ENCODE results near the gene TRIO.

Gene TRIO

DNA sequence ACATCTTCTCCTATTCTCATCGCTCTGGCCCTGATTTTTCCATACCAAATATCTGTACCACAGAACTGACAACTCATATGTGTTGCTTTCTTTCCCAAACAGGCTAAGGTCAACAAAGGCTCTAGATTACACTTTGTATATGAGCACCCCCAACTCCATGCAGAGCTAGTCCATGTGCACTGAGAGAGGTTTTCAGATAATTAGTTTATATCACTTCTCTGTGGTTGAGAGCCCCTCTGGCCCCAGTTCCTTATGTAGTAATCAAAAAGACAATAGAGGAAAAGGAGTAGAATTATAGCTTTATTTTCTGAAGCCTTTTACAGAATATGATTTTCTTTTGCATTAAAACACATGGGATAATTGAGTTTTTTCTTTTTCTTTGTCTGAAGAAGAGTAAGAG is 120.0 kb downstream of the TRIO start:
- no peak for DNase-seq (ENCODE audit: extremely low read depth, low read depth)
- TF ChIP-seq, protein P1, sequence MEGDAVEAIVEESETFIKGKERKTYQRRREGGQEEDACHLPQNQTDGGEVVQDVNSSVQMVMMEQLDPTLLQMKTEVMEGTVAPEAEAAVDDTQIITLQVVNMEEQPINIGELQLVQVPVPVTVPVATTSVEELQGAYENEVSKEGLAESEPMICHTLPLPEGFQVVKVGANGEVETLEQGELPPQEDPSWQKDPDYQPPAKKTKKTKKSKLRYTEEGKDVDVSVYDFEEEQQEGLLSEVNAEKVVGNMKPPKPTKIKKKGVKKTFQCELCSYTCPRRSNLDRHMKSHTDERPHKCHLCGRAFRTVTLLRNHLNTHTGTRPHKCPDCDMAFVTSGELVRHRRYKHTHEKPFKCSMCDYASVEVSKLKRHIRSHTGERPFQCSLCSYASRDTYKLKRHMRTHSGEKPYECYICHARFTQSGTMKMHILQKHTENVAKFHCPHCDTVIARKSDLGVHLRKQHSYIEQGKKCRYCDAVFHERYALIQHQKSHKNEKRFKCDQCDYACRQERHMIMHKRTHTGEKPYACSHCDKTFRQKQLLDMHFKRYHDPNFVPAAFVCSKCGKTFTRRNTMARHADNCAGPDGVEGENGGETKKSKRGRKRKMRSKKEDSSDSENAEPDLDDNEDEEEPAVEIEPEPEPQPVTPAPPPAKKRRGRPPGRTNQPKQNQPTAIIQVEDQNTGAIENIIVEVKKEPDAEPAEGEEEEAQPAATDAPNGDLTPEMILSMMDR (IDR thresholded peaks at IDR 0.05; ENCODE audit: low read depth, low read length), result no peak

DNA sequence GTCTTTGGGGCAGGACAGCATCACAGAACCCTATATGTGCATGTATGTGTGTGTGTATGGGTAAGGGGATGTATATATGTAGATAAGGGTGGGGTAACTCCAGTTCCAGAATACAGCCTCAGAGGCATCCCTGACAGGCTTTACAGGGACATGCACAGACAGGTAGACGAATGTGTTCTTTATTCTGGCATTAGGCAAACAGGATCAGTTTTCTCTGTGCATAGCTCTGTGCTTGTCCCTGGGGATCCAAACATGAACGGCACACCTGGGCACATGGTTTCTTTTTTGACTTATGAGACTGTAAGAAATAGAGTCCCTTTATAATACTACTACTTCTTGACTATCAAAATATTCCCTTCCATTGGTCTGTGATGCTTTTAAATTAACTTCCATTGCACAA is 120.6 kb downstream of the TRIO start:
- DNase-seq (ENCODE audit: extremely low read depth, low read depth), result no peak
- TF ChIP-seq, protein P1 (IDR thresholded peaks at IDR 0.05; ENCODE audit: low read depth, low read length), result no peak

DNA sequence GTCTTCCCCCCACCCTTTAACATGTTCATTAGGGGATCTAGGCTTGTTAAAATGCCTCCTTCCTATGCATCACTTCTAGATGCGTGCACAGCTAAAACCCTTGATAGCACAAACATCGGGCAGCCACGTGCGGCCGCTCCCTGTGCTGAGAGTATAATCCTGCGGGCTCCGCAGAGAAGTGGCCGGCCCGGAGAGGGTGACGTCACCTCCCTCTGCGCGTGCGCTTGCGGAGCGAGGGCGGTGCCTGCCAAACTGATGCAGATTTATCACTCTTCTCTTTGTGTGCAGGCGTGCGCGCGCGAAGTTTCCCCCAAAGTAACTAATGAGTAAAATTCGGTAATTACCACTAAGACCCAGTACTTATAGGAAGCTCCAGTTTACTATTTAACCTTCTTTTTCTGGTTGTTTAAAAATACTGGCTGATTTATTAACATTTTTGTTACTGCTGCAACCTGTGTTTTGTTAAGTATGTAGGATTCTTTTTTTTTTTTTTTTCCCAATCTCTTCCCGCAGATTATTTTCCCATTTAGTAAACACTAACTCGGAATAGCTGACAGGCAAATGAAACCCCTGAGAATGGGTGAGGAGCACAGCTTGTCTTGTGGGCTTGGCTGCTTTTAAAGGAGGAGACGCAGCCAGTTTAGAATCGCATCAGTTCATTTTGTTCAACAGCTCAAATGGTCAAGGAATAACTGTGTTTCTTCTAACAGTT is 121.6 kb downstream of the TRIO start:
- DNase-seq (ENCODE audit: extremely low read depth, low read depth), result peak; percentile 79
- TF ChIP-seq, protein P1 (IDR thresholded peaks at IDR 0.05; ENCODE audit: low read depth, low read length), result no peak

DNA sequence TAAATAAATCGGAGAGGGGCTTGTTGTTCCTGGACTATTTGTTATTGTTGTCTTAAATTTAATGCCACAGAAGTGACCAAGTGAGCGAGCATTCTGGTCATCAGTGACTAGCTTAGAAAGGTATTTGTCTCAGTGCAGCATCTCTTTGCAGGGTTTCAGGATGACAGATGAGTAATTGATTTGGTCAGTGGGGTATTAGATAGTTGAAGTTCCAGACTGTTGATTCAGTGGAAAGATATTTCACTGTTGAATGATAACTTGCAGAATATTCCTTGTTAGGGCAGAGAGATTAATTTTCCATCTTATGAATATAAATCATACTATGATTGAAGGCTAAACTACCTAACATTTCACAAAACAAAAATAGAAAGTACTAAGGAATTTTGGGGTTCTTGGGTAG is 122.4 kb downstream of the TRIO start:
- no peak for DNase-seq (ENCODE audit: extremely low read depth, low read depth)
- TF ChIP-seq, protein P1 (IDR thresholded peaks at IDR 0.05; ENCODE audit: low read depth, low read length), result no peak

DNA sequence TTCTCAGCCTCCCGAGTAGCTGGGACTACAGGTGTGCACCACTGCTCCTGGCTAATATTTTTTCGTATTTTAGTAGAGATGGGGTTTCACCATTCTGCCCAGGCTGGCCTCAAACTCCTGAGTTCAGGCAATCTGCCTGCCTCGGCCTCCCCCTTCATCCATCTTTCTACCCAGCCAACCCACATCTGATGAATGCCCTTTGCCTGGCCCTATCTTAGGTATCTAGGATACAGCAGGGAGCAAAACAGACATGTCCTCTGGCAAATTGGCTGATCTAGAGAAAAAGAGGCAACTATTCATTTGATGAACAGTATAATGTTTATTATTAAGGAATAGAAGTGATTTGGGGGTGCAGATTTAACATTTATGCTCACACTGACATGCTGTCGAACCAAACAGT is 123.0 kb downstream of the TRIO start:
- TF ChIP-seq, protein P1 (IDR thresholded peaks at IDR 0.05; ENCODE audit: low read depth, low read length), result no peak
- DNase-seq (ENCODE audit: extremely low read depth, low read depth), result no peak

DNA sequence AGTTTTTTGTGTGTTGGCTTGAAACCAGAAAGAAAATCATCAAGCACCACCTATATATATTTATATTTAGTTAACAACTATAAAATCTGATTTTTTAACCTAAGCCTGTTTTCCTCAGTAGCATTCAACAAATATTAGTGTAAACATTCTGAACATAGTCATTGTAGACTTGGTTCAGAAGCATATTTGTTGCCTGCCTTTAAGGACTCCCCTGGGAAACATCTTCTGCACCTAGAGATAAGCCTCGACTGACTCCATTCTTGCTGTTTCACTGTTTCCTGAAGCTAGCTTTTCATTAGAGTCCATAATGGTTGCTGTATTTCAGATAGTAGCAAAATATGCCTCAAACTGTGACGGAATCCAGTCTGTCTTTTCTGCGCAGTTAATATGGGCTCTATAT is 123.5 kb downstream of the TRIO start:
- no peak for DNase-seq (ENCODE audit: extremely low read depth, low read depth)
- TF ChIP-seq, protein P1 (IDR thresholded peaks at IDR 0.05; ENCODE audit: low read depth, low read length), result no peak

DNA sequence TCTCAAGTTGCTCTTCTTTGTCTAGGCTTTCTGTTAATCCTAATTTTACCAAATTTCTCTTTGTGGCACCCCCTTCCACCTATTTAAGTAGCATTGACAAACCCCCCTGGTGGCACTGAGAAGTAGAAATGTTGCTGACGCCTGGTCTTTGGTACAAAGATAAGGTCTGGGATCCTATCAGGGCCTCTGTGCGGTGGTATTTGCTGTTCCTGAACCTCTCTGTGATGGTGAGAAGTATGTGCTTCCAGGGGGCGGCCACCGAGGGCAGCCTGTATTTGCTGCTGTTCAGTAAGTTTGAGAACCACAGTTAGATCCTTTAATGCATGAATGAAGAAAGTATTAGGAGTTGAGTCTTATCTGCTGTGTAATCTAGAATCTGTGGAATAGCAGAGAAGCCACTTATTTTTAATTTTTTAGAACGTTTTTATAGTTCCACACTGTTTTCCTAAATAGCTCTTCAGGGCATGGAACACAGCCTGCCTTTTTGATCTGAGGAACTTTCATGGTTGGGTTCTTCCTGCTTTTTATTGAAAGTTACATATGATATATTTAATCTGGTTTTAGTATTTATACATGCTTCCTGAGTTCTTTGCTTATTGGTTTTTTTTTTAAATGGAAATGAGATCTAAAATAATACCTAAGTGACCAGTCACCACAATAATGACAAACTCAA is 124.2 kb downstream of the TRIO start:
- TF ChIP-seq, protein P1 (IDR thresholded peaks at IDR 0.05; ENCODE audit: low read depth, low read length), result no peak
- no peak for DNase-seq (ENCODE audit: extremely low read depth, low read depth)

All from AG09319 (cell line).